HG03280 (cell line): Measurements from ENCODE around the gene UBE2R2.

ENCODE experiments used
- ATAC-seq: cut with Tn5 transposase; IDR thresholded peaks from one replicate; pipeline ENCODE4 v1.9.1; 2021; ENCODE audit warnings: mild to moderate bottlenecking, moderate library complexity; ENCODE audit not compliant: unreplicated experiment

The UBE2R2 gene

GRCh38 chr9:33880211-33881089 is 63.5 kb downstream of the UBE2R2 start:
- no peak for ATAC-seq

- no peak for ATAC-seq
Measured at GRCh38 chr9:33881635-33882034, 64.7 kb downstream of the UBE2R2 start.

- ATAC-seq: no peak
Measured at GRCh38 chr9:33884856-33885701, 68.1 kb downstream of the UBE2R2 start.

GRCh38 chr9:33885948-33886347 is 69.0 kb downstream of the UBE2R2 start:
- ATAC-seq: no peak

- no peak for ATAC-seq
Measured at GRCh38 chr9:33893861-33894260, 76.9 kb downstream of the UBE2R2 start.

GRCh38 chr9:33894316-33894715 is 77.4 kb downstream of the UBE2R2 start:
- no peak for ATAC-seq

GRCh38 chr9:33903157-33903780 is 86.3 kb downstream of the UBE2R2 start:
- ATAC-seq: no peak

GRCh38 chr9:33905137-33905536 is 88.2 kb downstream of the UBE2R2 start:
- no peak for ATAC-seq

- ATAC-seq: no peak
Measured at GRCh38 chr9:33906769-33907168, 89.8 kb downstream of the UBE2R2 start.

- ATAC-seq: no peak
Measured at GRCh38 chr9:33907347-33907746, 90.4 kb downstream of the UBE2R2 start.

- ATAC-seq: no peak
Measured at GRCh38 chr9:33908114-33908513, 91.2 kb downstream of the UBE2R2 start.

GRCh38 chr9:33908749-33909148 is 91.8 kb downstream of the UBE2R2 start:
- no peak for ATAC-seq

GRCh38 chr9:33913541-33913940 is 96.6 kb downstream of the UBE2R2 start:
- ATAC-seq: no peak

GRCh38 chr9:33914887-33915628 is 98.1 kb downstream of the UBE2R2 start:
- ATAC-seq: no peak

GRCh38 chr9:33917036-33917435 is 100.1 kb downstream of the UBE2R2 start:
- no peak for ATAC-seq

- ATAC-seq: no peak
Measured at GRCh38 chr9:33919276-33919897, 102.4 kb downstream of the UBE2R2 start.

GRCh38 chr9:33921967-33922895 is 105.3 kb downstream of the UBE2R2 start:
- no peak for ATAC-seq

- ATAC-seq: no peak
Measured at GRCh38 chr9:33923079-33923478, 106.1 kb downstream of the UBE2R2 start.

- no peak for ATAC-seq
Measured at GRCh38 chr9:33923998-33924701, 107.2 kb downstream of the UBE2R2 start.
